GM12801 (cell line): ENCODE results near the gene CTNND1.

Experiments used
- CTCF ChIP-seq: IDR thresholded peaks from one replicate; pipeline ENCODE4 v1.5.1; 2011; ENCODE audit warnings: control low read depth; ENCODE audit not compliant: insufficient read length; ENCODE audit errors: extremely low read depth

CTNND1 gene

GRCh38 chr11:57751676-57752253 is 9.8 kb upstream of the CTNND1 start, which contains the start of gene BTBD18:
Gene BTBD18 (minus strand): TSS chr11:57751819. CDS start chr11:57751188, 631 bp downstream.
- no peak for TF ChIP-seq CTCF

GRCh38 chr11:57752954-57753353 is 8.6 kb upstream of the CTNND1 start:
- no peak for TF ChIP-seq CTCF

DNA sequence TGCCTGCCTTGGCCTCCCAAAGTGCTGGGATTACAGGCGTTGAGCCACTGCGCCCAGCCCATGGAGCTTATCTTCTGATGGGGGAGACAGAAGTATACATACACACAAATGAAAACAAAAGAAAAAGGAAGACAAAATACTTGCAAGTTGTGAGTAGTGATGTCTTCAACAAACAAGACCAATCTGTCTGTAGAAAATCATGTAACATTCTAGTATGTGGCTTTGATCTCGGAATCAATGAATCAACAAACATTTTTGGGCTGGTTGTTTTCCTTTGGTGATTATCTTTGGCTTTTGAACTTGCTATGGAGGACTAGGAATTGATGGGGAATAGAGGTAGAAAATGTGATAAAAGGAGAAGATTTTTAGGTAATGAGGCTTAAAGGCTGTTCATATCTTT is 3.4 kb upstream of the CTNND1 start:
- no peak for TF ChIP-seq CTCF

DNA sequence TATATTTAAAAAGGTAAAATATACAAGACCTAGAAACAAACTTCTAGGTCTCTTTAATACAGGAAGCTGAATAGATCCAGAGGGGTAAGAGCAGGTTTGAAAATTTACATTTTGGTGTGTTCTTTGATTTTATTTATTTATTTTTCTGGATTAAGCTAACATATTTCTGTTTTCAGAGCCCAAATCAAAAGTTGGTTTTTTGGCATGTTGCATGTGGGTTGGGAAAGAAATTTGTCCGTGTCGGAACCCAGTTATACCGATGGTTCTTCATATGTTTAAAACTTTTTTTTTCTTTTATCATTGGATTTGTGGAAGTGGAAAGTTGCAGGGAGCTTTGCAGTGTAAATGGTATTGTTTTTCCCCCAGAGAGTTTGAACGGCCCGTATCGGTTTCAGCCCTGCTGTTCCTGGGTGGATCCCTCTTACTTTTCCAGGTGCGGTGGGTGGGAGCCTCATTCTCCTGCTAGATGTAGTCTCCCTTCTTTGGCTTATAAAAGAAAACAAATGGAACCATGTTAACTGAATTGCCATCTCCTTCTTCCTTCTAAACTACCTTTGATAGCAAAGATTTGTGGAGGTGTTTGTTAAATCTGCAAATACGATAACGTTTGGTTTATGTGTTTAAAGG is 746 bp downstream of the CTNND1 start:
- no peak for TF ChIP-seq CTCF

GRCh38 chr11:57763568-57763967 is 2.0 kb downstream of the CTNND1 start:
- TF ChIP-seq CTCF: no peak

DNA sequence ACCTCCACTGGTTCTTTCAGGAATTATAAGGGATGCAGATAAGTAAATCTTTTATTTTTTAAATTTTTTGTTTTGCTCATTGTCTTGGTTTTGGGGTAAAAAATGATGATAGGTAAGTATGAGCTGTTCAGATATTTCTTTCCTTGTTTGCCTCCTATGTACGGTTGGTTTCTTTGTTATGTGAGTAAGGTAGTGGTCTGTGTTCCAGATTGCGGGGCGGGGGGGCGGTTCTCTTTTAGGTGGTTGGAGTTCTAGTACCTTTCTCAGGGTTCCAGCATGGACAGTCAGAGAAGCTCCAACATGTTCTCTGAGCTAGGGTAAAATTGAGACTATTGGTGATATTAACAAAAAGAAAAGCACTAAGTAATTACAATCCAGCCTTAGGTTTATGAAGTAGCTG is 2.4 kb downstream of the CTNND1 start:
- TF ChIP-seq CTCF: no peak

DNA sequence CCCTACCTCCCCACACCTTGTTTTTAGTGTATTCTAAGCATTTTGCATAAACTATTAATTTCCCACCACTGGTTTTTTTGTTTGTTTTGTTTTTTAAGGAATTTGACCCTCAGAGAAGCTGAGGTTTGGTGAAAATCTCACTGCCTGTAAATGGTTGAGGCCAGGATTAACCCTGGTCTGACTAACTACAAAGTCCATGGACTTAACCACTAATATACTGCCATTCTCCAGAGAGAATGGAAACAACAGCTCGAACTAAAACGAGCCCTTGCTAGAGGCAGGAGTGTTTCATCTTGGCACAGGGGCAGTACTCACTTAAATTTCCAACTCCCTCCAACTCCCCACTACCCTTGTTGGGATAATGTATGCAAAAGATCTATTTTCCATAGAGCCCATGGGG is 3.0 kb downstream of the CTNND1 start:
- TF ChIP-seq CTCF: no peak
